Measurements from ENCODE around the gene FMNL2.

DNA sequence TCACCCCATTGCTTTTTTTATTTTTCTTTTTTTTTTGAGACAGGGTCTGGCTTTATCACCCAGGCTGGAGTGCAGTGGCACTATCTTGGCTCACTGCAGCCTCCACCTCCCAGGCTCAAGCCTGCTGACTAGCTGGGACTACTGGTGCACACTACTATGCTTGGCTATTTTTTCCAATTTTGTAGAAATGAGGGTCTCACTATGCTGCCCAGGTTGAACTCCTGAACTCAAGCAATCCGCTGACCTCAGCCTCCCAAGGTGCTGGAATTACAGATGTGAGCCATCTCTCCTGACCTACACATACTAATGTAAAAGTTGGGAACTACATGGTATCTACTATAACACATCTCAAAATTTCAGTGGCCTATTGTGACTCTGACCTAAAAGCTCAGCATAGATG, 101.2 kb downstream of the FMNL2 start:
- TF ChIP-seq CTCF (IDR thresholded peaks at IDR 0.05): no peak
- TF ChIP-seq ZFX (IDR thresholded peaks at IDR 0.05; ENCODE audit: borderline replicate concordance): no peak
